Prostate gland (tissue), 2 donors: ENCODE data around the gene KCTD21. TPM values are rescaled to one million over a fixed set of nuclear protein-coding genes. Genes with fewer than 3 reads are reported as not detected.

Source experiments
- DNase-seq: peaks from one replicate; pipeline ENCODE4 v3.0.0-alpha.2; 2019; ENCODE audit warnings: low spot score
- H3K27ac ChIP-seq, 2 donors: fragments of 200-600 bp; sonication (generic); 2 replicates each; pipeline ENCODE4 v1.5.1; 2017 to 2019
- H3K27me3 ChIP-seq: fragments of 200-600 bp; sonication (generic); replicated peaks from 2 replicates; pipeline ENCODE4 v1.5.1; 2019; ENCODE audit not compliant: insufficient read depth
- H3K36me3 ChIP-seq, 2 donors: fragments of 200-600 bp; sonication (generic); 1 replicate in 1 of 2; 2 replicates in 1 of 2; pipeline versions ENCODE4 v1.5.1 to v1.8.1; 2017 to 2019
- H3K4me1 ChIP-seq: fragments of 200-600 bp; sonication (generic); replicated peaks from 2 replicates; pipeline ENCODE4 v1.5.1; 2019
- H3K4me3 ChIP-seq, 2 donors: fragments of 200-600 bp; sonication (generic); 2 replicates each; pipeline ENCODE4 v1.5.1; 2017 to 2019
- H3K9me3 ChIP-seq: fragments of 200-600 bp; sonication (generic); 2 replicates; pipeline ENCODE4 v1.5.1; 2017
- POLR2A ChIP-seq: fragments of 450-650 bp; IDR thresholded peaks from one replicate; pipeline ENCODE4 v1.6.1; 2016; ENCODE audit warnings: antibody characterized with exemption, mild to moderate bottlenecking
- POLR2AphosphoS5 ChIP-seq: sonication (generic); formaldehyde crosslinking; IDR thresholded peaks from one replicate; pipeline ENCODE4 v1.6.1; 2017; ENCODE audit warnings: antibody characterized with exemption
- WGBS: methylation state at CpG from one replicate; pipeline ENCODE4 v1.1.5; 2018; 5-methylcytosine and 5-hydroxymethylcytosine counted together
- intact Hi-C: fragments of 100-400 bp; cut with DNase I; formaldehyde crosslinking; loops from one replicate; pipeline ENCODE4 v1.14.2; 2022
- total RNA-seq, 2 donors: library from RNA; depleted of rRNA; stranded (reverse); fragments of >200 nt; gene quantifications; one replicate each; pipeline ENCODE4 v1.1.0, GENCODE V29; 2016
- TF ChIP-seq, protein P1 (sequence below), 4 experiments: fragments of 200-600 bp in 2 of 4; fragments of 450-650 bp in 2 of 4; sonication (generic) in 2 of 4; IDR thresholded peaks; 1 replicate in 3 of 4; 2 replicates in 1 of 4; pipeline ENCODE4 v1.5.1; 2016 to 2019; ENCODE audit warnings: antibody characterized with exemption in 4 of 4, mild to moderate bottlenecking in 2 of 4, moderate library complexity in 2 of 4

Gene KCTD21
- total RNA-seq, 2 donors from 2014 or later, result 7.3 to 12.2 TPM

DNA sequence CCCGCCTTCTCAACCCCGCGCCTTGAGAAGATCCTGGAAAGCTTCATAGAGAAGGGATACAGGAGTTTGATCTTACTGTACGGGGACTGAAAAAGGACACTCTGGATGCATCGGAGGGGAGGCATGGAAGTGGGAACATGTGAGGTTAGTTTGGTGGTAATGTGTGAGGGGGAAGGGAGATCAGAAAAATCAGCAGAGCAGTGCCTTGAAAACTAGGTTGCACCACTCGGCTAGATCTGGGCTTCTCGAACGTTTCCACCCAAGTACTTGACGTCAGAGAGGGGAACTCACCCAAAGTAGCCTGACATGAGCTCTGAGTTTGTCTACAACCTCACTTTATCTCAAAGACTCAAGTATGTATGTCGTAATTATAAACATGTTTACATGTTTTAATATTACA is 14.8 kb upstream of the KCTD21 start:
- Histone ChIP-seq H3K4me1 (no peaks in the 10 kb centered on the region), H3K27ac (no peak overlapping the region), H3K4me3 (no peak overlapping the region), H3K27me3 (no peaks in the 10 kb centered on the region), H3K36me3 (peaks cover 0 to 5% of the 10 kb centered on the region in 2 donors), H3K9me3 (no peaks in the 10 kb centered on the region)
- intact Hi-C loops, result no loop called here
- DNase-seq, result no peak
- 85% methylated on average over 10 of the region's 10 CpGs for WGBS
- TF ChIP-seq, protein P1, sequence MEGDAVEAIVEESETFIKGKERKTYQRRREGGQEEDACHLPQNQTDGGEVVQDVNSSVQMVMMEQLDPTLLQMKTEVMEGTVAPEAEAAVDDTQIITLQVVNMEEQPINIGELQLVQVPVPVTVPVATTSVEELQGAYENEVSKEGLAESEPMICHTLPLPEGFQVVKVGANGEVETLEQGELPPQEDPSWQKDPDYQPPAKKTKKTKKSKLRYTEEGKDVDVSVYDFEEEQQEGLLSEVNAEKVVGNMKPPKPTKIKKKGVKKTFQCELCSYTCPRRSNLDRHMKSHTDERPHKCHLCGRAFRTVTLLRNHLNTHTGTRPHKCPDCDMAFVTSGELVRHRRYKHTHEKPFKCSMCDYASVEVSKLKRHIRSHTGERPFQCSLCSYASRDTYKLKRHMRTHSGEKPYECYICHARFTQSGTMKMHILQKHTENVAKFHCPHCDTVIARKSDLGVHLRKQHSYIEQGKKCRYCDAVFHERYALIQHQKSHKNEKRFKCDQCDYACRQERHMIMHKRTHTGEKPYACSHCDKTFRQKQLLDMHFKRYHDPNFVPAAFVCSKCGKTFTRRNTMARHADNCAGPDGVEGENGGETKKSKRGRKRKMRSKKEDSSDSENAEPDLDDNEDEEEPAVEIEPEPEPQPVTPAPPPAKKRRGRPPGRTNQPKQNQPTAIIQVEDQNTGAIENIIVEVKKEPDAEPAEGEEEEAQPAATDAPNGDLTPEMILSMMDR (IDR thresholded peaks at IDR 0.05), result no peak
- TF ChIP-seq POLR2A, result no peak
- TF ChIP-seq POLR2AphosphoS5, result no peak

DNA sequence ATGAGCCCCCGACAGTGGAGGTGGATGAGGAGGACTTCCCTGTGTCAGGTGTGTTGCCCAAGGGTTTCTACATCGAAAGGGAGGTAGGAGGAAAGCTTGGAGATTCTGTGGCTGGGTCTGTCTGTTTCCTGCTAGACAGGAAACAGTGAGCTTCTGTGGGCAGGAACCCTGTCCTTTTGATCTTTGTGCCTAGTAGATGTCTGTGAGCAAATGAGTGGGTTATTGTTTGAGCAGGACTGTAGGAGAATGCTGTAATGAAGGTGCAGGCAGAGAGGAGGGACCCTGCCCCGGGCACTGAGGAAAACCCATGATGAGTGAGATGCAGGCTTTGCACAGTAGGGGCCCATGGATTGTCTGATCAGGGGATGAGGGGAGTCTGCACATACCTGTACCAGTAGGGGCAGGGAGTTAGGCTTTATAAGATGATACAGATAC is 14.3 kb upstream of the KCTD21 start:
- H3K27me3 ChIP-seq, result no peaks in the 10 kb centered on the region
- H3K4me1 ChIP-seq, result no peaks in the 10 kb centered on the region
- H3K4me3 ChIP-seq, result no peak overlapping the region
- no peaks in the 10 kb centered on the region for H3K9me3 ChIP-seq
- TF ChIP-seq POLR2A (no peak), POLR2AphosphoS5 (no peak)
- TF ChIP-seq, protein P1 (IDR thresholded peaks at IDR 0.05), result no peak
- H3K27ac ChIP-seq, result no peak overlapping the region
- peaks cover 0 to 5% of the 10 kb centered on the region in 2 donors for H3K36me3 ChIP-seq
- intact Hi-C loops, result no loop called here
- WGBS, result 39% methylated on average over 3 of the region's 3 CpGs
- no peak for DNase-seq

DNA sequence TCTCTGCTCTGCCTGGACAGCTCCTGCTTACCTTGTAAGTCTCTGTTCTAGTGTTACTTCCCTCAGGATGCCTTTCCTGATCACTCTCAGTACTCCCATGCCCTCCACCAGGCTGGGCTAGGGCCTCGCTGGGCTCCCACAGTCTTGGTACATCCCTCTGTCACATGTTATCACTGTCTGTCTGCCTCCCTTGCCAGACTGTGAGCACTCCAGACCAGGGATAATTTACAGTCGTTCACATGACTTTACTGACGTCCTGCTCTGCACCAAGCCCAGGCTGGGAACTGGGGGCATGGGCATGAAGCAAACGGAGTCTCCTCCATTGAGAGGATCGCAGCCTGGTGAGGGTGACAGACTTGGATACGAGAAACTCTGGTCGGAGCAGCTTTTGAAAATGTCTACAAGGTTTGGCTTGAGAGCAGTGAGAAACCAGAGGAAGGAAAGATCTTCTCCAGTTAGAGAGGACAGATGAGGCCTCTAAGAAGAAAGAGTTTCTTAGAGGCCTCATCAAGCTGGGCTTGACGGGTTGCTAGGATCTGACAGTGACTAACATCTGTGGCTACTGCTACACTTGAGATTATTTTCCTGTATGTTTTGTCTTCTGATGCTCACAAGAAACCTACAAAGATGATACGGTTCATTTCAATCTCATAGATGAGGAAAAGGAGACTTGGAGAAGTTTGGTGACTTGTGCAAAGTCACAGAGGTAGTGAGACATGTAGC is 12.8 kb upstream of the KCTD21 start:
- Histone ChIP-seq H3K4me1 (no peaks in the 10 kb centered on the region), H3K27ac (no peak overlapping the region), H3K4me3 (no peak overlapping the region), H3K27me3 (no peaks in the 10 kb centered on the region), H3K9me3 (no peaks in the 10 kb centered on the region), H3K36me3 (peaks cover 0 to 5% of the 10 kb centered on the region in 2 donors)
- intact Hi-C loops, result no loop called here
- no peak for DNase-seq
- 82% methylated on average over 9 of the region's 9 CpGs for whole genome bisulfite sequencing
- TF ChIP-seq POLR2AphosphoS5, result no peak
- TF ChIP-seq, protein P1 (IDR thresholded peaks at IDR 0.05), result no peak
- TF ChIP-seq POLR2A, result no peak

GRCh38 chr11:78200553-78200952 is 12.1 kb upstream of the KCTD21 start:
- Histone ChIP-seq H3K9me3 (no peaks in the 10 kb centered on the region), H3K36me3 (peaks cover 0 to 5% of the 10 kb centered on the region in 2 donors), H3K4me1 (no peaks in the 10 kb centered on the region), H3K27ac (no peak overlapping the region), H3K4me3 (no peak overlapping the region), H3K27me3 (no peaks in the 10 kb centered on the region)
- intact Hi-C loops, result no loop called here
- no peak for TF ChIP-seq POLR2A
- TF ChIP-seq, protein P1 (IDR thresholded peaks at IDR 0.05), result no peak
- TF ChIP-seq POLR2AphosphoS5, result no peak
- DNase-seq, result no peak
- 98% methylated on average over 13 of the region's 13 CpGs for WGBS

- WGBS, result 88% methylated on average over 4 of the region's 4 CpGs
- Histone ChIP-seq H3K9me3 (no peaks in the 10 kb centered on the region), H3K27me3 (no peaks in the 10 kb centered on the region), H3K36me3 (peaks cover 0 to 5% of the 10 kb centered on the region in 2 donors), H3K4me1 (no peaks in the 10 kb centered on the region), H3K27ac (no peak overlapping the region), H3K4me3 (no peak overlapping the region)
- no peak for DNase-seq
- intact Hi-C loops, result no loop called here
- TF ChIP-seq, protein P1 (IDR thresholded peaks at IDR 0.05), result no peak
- TF ChIP-seq POLR2A (no peak), POLR2AphosphoS5 (no peak)
These were observed 11.6 kb upstream of the KCTD21 start for GRCh38 chr11:78200061-78200460.
